OCI-M2 (cell line): ENCODE results near the gene NBL1.

Experiments used
- DNase-seq: peaks from one replicate; lab custom pipeline; 2025; ENCODE audit not compliant: unreplicated experiment; lab: John Stamatoyannopoulos, UW

The NBL1 gene

GRCh38 chr1:19665496-19666465, 21.7 kb downstream of the NBL1 start:
- DNase-seq: no peak

- no peak for DNase-seq
Observed at GRCh38 chr1:19668888-19669287, 24.8 kb downstream of the NBL1 start.

GRCh38 chr1:19670787-19671186, 26.7 kb downstream of the NBL1 start:
- DNase-seq: no peak

- DNase-seq: no peak
Observed at GRCh38 chr1:19672237-19672636, 28.1 kb downstream of the NBL1 start.

GRCh38 chr1:19675797-19676196, 31.7 kb downstream of the NBL1 start:
- no peak for DNase-seq

GRCh38 chr1:19676438-19676922, 32.4 kb downstream of the NBL1 start:
- no peak for DNase-seq

- DNase-seq: no peak
Observed at GRCh38 chr1:19678493-19678892, 34.4 kb downstream of the NBL1 start.

GRCh38 chr1:19678931-19679453, 34.9 kb downstream of the NBL1 start:
- DNase-seq: no peak

- no peak for DNase-seq
Observed at GRCh38 chr1:19679691-19680090, 35.6 kb downstream of the NBL1 start.

GRCh38 chr1:19680644-19681043, 36.5 kb downstream of the NBL1 start:
- no peak for DNase-seq

- DNase-seq: no peak
Observed at GRCh38 chr1:19682257-19682656, 38.1 kb downstream of the NBL1 start.

- DNase-seq: no peak
Observed at GRCh38 chr1:19682901-19683300, 38.8 kb downstream of the NBL1 start.

- DNase-seq: no peak
Observed at GRCh38 chr1:19683351-19683750, 39.2 kb downstream of the NBL1 start.

- no peak for DNase-seq
Observed at GRCh38 chr1:19684677-19685076, 40.6 kb downstream of the NBL1 start.

- DNase-seq: no peak
Observed at GRCh38 chr1:19685994-19686393, 41.9 kb downstream of the NBL1 start.

- DNase-seq: no peak
Observed at GRCh38 chr1:19687414-19687813, 43.3 kb downstream of the NBL1 start.

- no peak for DNase-seq
Observed at GRCh38 chr1:19688041-19688842, 44.1 kb downstream of the NBL1 start.

- DNase-seq: no peak
Observed at GRCh38 chr1:19689085-19689757, 45.1 kb downstream of the NBL1 start.

GRCh38 chr1:19689856-19690255, 45.7 kb downstream of the NBL1 start:
- no peak for DNase-seq

- DNase-seq: no peak
Observed at GRCh38 chr1:19690342-19690741, 46.2 kb downstream of the NBL1 start.

- no peak for DNase-seq
Observed at GRCh38 chr1:19694298-19694697, 50.2 kb downstream of the NBL1 start.
